Measurements from ENCODE around the gene UNC93B1. TPM values are rescaled to one million over a fixed set of nuclear protein-coding genes. Genes with fewer than 3 reads are reported as not detected.

UNC93B1 gene
- total RNA-seq, 4 donors from 2014 or later: 16.6 to 38.4 (median 31.6) TPM

GRCh38 chr11:68010090-68011041 is 6.5 kb upstream of the UNC93B1 start, which contains the start of gene ALDH3B1:
Gene ALDH3B1 (plus strand): TSS chr11:68010327. CDS start chr11:68015298, 4,971 bp downstream.
- no peaks in the 10 kb centered on the region for H3K36me3 ChIP-seq
- peak; percentile 97 for DNase-seq (ENCODE audit: extremely low spot score)
- intact Hi-C loops (cut with DNase I): no loop called here

GRCh38 chr11:68009391-68010089 is 5.6 kb upstream of the UNC93B1 start:
- Histone ChIP-seq H3K9me3 (no peaks in the 10 kb centered on the region), H3K4me1 (peaks cover 20 to 67% (median 53%) of the 10 kb centered on the region in 4 donors), H3K27ac (replicated peaks in 1 of 4) (peak overlapping the region; percentile 75 to 80 (median 80)), H3K4me3 (peak overlapping the region; percentile 38 to 55 (median 46)), H3K36me3 (no peaks in the 10 kb centered on the region), H3K27me3 (no peaks in the 10 kb centered on the region)
- 58% methylated on average over 12 of the region's 12 CpGs for WGBS
- no peak for DNase-seq (ENCODE audit: extremely low spot score)
- TF ChIP-seq POLR2AphosphoS5 (IDR thresholded peaks at IDR 0.05) (no peak), POLR2A (IDR thresholded peaks at IDR 0.05; ENCODE audit: low read depth) (no peak), EP300 (IDR thresholded peaks at IDR 0.05) (no peak), CTCF (IDR thresholded peaks at IDR 0.05) (no peak)
- intact Hi-C loops (cut with DNase I): no loop called here

More at GRCh38 chr11:68010090-68011041, 6.5 kb upstream of the UNC93B1 start, which contains the start of gene ALDH3B1:
- H3K4me1 ChIP-seq: peaks cover 20 to 68% (median 57%) of the 10 kb centered on the region in 4 donors
- no peaks in the 10 kb centered on the region for H3K27me3 ChIP-seq
- H3K4me3 ChIP-seq: peak within 1 kb of the TSS; percentile 38 to 55 (median 46)
- no peaks in the 10 kb centered on the region for H3K9me3 ChIP-seq
- H3K27ac ChIP-seq (replicated peaks in 1 of 4): peak within 1 kb of the TSS; percentile 75 to 80 (median 80)
- 16% methylated on average over 13 of the region's 33 CpGs for WGBS
- TF ChIP-seq CTCF (IDR thresholded peaks at IDR 0.05): no peak
- TF ChIP-seq POLR2A (IDR thresholded peaks at IDR 0.05; ENCODE audit: low read depth): no peak
- peak; percentile 76 to 80 for TF ChIP-seq POLR2AphosphoS5 (IDR thresholded peaks at IDR 0.05)

GRCh38 chr11:68008381-68009337 is 4.8 kb upstream of the UNC93B1 start:
- no peak for DNase-seq (ENCODE audit: extremely low spot score)
- Histone ChIP-seq H3K4me1 (peaks cover 25 to 65% (median 53%) of the 10 kb centered on the region in 4 donors), H3K9me3 (no peaks in the 10 kb centered on the region), H3K27ac (replicated peaks in 1 of 4) (peak overlapping the region in 3 of 4 donors; percentile 75 to 80 (median 79)), H3K4me3 (no peak overlapping the region), H3K27me3 (no peaks in the 10 kb centered on the region), H3K36me3 (no peaks in the 10 kb centered on the region)
- intact Hi-C loops (cut with DNase I): no loop called here
- WGBS: 70% methylated on average over 17 of the region's 27 CpGs
- TF ChIP-seq EP300 (IDR thresholded peaks at IDR 0.05) (no peak), POLR2AphosphoS5 (IDR thresholded peaks at IDR 0.05) (no peak), POLR2A (IDR thresholded peaks at IDR 0.05; ENCODE audit: low read depth) (no peak), CTCF (IDR thresholded peaks at IDR 0.05) (no peak)

All from esophagus muscularis mucosa (tissue), 4 donors.